ENCODE results near the gene MTMR4.

DNA sequence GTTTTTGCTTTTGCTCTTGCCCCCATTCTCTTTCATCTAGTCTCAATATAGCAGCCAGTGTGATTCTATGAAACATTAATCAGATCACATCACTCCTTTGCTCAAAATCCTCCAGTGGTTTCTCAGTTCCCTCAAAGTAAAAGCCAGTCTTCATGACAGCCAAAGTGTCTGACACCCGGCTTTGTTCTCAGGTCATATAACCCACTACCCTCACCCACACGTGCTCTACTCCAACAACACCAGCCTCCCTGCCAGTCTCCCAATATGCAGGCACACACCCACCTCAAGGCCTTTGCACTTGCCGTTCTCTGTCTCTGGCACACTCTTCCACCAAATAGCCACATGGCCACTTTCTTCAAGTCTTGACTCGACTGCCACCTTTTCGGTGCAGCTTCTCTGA, 4.4 kb downstream of the MTMR4 start:
- no peak for TF ChIP-seq EZH2 (IDR thresholded peaks at IDR 0.05; ENCODE audit: borderline replicate concordance, low read length)
- TF ChIP-seq, protein P1, sequence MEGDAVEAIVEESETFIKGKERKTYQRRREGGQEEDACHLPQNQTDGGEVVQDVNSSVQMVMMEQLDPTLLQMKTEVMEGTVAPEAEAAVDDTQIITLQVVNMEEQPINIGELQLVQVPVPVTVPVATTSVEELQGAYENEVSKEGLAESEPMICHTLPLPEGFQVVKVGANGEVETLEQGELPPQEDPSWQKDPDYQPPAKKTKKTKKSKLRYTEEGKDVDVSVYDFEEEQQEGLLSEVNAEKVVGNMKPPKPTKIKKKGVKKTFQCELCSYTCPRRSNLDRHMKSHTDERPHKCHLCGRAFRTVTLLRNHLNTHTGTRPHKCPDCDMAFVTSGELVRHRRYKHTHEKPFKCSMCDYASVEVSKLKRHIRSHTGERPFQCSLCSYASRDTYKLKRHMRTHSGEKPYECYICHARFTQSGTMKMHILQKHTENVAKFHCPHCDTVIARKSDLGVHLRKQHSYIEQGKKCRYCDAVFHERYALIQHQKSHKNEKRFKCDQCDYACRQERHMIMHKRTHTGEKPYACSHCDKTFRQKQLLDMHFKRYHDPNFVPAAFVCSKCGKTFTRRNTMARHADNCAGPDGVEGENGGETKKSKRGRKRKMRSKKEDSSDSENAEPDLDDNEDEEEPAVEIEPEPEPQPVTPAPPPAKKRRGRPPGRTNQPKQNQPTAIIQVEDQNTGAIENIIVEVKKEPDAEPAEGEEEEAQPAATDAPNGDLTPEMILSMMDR (IDR thresholded peaks at IDR 0.05; ENCODE audit: low read length), result no peak

Data from OCI-LY1 (cell line).